HG03342 (cell line): ENCODE measurements around the gene MLC1.

Source experiments
- ATAC-seq: cut with Tn5 transposase; IDR thresholded peaks from one replicate; pipeline ENCODE4 v1.9.1; 2021; ENCODE audit warnings: mild to moderate bottlenecking, moderate library complexity; ENCODE audit not compliant: unreplicated experiment

Gene MLC1

DNA sequence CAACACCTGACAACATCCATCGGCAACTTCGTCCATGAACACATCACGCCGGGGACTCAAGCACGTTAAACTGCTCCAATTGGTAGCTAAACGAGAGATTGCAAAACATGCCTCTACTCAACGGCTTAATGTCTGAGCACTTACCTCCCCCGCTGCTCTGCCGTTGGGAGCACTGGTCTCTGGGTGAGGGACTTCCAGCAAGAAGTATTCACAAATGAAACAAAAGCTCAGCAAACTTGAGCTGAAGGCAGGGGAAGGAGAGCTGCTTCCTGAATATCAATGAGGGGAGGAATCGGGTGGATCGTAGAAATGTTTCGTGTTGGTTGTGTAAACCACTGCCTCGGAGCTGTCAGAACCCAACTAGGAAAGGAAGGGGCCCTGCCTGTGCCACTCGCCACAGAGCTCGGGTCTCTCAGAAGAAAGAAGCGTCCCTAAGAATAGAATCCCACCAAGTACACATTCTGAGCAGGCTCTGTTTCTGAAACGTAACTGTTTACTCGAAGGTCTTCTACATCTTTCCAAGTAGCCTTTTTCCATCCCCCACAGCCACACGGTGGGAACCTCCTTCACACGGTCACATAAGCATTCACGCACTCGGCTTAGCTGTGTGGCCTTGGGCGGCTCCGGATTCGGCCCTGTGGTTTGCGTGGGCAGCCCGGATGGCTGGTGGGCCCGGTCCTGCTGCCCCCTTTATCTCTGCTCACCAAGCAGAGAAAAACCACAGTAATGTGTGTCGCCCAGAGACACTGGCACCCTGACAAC is at the start of gene MLC1:
TSS of gene MLC1 (minus strand) at position 216 of the 762 bp plus-strand sequence. CDS start 524 bp downstream, outside the sequence.
- no peak for ATAC-seq

DNA sequence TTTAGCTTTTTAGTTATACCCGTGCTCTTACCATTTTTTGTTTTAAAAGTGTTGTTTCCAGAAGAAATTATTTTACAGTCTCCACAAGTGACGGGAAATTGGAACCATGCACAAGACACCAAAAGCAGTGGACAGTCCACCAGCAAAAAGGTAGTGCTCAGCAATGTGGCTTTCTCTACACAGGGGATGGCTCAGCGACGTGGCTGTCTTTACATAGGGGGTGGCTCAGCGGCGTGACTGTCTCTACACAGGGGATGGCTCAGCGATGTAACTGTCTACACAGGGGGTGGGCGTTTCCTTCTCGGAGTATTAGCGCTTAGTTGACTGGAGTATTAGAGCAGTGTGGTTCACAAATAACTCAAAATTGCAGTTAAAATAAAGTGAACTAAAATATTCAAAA is 49.3 kb upstream of the MLC1 start:
- no peak for ATAC-seq

DNA sequence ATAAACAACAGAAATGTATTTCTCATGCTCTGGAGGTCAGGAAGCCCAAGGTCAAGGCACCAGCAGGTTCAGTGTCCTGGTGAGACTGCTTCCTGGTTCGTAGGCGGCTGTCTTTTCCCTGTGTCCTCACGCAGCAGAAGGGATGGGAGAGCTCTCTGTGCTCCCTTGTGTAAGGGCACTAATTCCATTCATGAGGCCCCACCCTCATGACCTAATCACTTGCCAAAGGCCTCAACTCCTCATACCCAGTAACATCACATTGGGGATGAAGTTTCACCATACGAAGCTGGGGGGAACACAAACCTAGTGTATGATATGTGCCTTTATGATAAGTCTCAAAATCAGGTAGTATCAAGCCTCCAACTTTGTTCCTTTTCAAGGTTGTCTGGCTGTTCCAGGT is 46.7 kb upstream of the MLC1 start:
- no peak for ATAC-seq

DNA sequence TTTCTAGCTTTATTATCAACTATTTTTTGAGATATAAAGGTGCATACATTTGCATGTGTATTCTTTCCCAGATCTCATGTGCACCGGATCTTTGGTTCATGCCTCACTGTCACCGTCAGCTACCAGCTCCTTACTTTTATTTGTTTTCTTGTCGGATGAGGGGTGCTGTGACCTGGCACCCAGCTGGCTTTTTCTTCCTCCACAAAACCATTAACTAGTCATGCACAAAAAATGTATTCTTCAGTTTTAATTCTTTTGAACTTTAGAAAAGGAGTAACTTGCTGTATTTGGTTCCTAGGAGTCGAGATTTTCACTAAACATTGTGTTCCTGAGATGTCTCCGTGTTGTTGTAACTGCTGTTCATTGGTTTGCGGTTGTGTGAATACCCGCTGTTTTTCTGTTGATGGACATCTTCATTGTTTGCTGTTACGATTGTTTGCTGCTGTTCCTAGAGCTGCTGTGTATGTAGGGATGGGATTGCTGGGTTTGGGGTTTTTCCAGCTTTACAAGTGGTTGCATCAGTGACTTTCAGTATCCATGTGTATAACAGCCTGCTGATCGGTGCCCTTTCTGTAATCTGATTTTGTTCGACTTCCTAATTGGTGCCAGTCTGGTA is 44.0 kb upstream of the MLC1 start:
- ATAC-seq = no peak

DNA sequence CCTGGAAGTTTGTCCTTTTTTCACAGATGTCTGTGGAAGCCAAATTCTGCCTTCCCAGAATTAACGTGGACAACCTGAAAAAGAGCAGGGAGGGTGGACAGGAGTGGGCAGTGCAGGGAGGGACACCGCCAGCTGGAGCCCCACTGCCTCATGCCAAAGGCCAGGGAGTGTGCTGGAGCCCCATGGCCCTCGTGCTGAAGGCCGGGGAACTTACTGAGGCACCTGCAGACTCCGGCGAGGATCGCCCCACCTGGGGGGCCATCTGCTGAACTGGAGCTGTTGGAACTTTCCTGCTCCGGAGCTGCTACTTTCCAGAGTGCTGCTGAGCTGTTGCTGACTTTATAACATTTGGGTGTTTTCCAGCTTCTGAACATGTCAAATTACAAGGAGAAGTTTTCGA is 39.8 kb upstream of the MLC1 start:
- no peak for ATAC-seq

DNA sequence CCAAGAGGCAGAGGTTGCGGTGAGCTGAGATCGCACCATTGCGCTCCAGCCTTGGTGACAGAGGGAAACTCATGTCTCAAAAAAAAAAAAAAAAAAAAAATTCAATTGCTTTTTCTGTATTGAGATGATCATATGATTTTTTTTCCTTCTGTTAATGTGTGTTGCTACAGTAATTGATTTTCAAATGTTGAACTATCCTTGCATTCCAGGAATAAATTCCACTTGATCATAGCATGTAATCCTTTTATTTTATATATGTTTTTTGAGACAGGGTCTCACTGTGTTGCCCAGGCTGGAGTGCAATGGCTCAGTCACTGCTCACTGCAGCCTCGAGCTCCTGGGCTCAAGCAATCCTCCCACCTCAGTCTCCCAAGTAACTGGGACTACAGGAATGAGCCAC is 37.9 kb upstream of the MLC1 start:
- ATAC-seq = no peak

GRCh38 chr22:50121202-50121740 is 36.0 kb upstream of the MLC1 start:
- ATAC-seq = no peak

DNA sequence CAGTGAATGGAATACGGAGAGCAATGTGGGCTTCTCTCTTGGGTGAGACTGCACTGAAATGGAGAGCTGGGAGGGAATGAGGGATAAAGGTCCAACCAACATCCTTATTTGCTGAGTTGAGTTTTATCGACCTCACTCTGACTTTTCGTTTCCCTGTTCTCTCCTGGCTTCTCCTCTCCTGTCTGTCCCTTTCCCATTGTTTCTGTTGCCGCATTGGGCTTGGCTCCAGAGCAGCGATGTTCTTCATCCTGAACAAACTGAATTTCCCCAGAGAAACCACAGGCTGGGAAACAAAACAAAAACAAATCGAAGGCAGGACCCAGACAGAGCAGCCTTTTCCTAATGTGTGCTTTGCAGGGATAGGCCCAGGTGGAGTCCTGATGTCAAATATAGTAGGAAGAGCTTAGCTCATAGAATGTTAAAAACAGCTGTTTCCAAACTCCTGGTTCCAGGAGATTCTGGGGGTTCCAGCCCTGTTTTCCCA is 34.6 kb upstream of the MLC1 start:
- ATAC-seq = no peak

GRCh38 chr22:50119169-50119767 is 34.0 kb upstream of the MLC1 start:
- ATAC-seq = no peak

DNA sequence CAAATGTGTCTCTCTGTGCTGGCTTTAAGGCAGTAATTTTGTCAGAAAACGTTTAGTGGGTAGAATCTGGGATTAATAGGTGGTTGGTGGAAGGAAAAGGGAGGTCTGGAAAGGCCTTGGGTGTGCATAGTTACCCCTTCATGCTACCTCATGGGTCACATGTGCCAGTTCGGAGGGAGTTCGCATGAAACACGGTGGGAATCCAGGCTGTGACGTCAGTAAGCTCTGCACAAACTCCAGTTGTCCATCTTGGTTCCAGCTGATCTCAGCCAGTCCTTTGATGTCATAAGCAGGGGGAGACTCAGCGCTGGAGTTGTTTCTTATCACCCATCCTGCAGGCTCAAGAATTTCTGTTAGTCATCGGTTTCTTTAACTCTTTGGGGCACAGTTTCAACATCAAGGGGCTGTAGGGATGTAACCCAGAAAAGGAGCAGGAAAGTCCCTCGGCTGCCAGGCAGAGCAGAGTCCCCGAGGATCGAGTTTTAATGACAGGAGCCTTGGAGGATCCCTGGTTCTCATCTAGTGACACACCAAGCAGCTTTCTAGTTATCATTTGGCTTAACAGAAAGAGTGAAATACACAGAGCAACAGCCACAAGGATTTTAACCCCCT is 33.4 kb upstream of the MLC1 start:
- no peak for ATAC-seq

DNA sequence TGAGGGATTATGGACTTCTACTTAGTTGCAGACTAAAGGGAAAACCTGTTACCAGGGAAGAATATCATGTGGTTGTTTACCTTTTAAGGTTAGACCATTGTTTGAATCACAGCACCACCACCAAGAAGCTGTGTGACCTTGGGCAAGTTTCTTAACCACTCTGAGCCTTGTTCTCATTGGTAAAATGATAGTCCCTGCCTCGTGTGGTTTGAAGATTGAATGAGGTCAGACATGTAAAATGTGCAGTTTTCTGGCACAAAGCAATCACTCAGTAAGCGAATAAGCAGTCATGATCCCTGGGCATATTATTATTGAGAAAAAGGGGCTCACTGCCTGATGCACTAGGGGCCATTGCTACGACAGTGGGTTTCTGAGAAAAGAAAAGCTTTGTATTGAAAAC is 32.9 kb upstream of the MLC1 start:
- no peak for ATAC-seq

GRCh38 chr22:50117168-50117762 is 32.0 kb upstream of the MLC1 start:
- ATAC-seq = no peak

DNA sequence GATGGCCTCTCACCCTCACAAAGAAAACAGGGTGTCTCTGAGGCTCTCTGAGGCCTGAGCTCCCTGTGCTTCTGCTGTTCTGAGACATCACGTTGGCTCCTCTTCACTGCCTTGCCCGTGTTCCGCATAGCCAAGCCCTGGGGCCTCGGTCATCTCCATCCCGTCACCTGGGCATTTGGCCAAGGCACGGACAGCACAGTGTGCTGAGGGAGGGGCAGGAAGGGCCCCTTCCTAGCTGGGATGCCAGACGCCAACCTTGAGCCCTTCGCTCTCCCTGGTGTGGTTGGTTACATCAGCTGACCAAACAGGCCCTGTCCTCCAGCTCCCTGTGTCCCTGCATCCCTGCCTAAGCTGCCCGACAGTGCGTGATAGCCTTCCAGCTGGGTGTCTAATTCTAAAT is 30.5 kb upstream of the MLC1 start:
- no peak for ATAC-seq

DNA sequence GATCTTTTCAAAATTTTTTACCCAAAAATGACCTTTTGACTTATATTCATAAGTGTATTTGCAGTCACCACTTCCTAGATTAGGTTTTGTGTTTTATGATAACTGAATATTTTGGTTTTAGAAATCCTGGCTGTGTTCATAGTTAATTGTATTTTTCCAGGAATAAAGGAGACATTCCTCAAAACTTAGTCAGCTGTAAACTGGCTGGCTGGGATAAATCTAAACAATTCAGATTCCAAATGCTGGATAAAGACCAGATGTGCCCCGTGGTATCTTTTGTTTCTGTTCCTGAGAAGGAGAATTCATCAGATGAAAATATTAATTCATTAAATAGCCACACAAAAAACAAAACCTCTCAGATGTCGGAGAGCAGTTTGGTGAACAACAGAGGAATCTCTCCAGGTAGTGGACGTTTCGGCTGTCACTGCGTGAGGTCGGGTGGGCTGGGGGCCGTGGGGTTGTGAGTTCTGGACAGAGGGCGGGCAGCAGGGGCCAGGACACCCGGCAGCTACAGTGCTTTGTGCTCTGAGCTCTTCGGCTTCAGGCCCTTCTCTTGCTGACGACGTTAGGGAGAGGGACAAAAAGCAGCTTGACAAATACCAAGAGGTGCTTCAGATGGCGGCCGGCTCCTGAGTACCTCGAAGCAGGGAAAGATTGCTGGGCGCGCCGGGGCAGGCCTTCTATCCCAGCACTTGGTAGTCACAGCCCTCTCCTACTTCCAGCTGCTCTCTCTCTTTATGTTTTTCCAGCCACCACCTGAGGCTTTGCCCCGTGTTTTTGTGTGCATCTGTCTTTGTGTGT is 29.2 kb upstream of the MLC1 start:
- ATAC-seq = no peak

- no peak for ATAC-seq
These were observed 27.2 kb upstream of the MLC1 start for GRCh38 chr22:50112151-50113118.

- ATAC-seq = no peak
These were observed 25.8 kb upstream of the MLC1 start for GRCh38 chr22:50111056-50111455.

- ATAC-seq = no peak
These were observed 22.3 kb upstream of the MLC1 start for GRCh38 chr22:50107529-50107928.

GRCh38 chr22:50105208-50106100 is 20.2 kb upstream of the MLC1 start:
- ATAC-seq = no peak
